Measurements from ENCODE around the gene VMP1. TPM values are rescaled to one million over a fixed set of nuclear protein-coding genes. Genes with fewer than 3 reads are reported as not detected.

Gene VMP1
- total and polyA plus RNA-seq, 2 of the 13 experiments (the other 11 are each of a cell fraction or from before 2014, with no cell fraction given) = 186 to 271 TPM

DNA sequence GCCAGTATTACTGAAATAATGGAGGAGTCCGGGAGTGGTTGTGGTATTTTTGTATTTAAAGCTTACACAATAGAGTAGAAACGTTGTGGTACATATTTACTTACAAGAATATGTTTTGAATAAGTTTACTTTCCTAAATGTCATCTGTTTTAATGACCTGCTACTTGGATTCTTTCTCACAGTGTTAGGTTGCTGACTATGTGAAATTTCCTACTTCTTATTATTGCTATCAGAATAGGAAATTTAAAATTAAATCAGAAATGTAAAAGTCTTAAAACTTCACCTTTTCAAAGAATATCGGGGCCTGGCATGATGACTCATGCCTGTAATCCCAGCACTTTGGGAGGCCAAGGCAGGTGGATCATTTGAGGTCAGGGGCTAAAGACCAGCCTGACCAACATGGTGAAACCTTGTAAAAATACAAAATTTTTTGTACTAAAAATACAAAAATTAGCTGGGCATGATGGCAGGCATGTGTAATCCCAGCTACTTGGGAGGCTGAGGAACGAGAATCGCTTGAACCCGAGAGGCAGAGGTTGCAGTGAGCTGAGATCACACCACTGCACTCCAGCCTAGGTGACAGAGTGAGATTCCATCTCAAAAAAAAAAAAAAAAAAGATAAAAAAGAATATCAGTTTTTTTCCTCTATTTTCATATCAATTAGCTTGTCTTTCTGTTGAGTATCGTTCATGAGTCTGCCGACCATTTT is 77.8 kb downstream of the VMP1 start (continued):
- TF ChIP-seq, protein P1, sequence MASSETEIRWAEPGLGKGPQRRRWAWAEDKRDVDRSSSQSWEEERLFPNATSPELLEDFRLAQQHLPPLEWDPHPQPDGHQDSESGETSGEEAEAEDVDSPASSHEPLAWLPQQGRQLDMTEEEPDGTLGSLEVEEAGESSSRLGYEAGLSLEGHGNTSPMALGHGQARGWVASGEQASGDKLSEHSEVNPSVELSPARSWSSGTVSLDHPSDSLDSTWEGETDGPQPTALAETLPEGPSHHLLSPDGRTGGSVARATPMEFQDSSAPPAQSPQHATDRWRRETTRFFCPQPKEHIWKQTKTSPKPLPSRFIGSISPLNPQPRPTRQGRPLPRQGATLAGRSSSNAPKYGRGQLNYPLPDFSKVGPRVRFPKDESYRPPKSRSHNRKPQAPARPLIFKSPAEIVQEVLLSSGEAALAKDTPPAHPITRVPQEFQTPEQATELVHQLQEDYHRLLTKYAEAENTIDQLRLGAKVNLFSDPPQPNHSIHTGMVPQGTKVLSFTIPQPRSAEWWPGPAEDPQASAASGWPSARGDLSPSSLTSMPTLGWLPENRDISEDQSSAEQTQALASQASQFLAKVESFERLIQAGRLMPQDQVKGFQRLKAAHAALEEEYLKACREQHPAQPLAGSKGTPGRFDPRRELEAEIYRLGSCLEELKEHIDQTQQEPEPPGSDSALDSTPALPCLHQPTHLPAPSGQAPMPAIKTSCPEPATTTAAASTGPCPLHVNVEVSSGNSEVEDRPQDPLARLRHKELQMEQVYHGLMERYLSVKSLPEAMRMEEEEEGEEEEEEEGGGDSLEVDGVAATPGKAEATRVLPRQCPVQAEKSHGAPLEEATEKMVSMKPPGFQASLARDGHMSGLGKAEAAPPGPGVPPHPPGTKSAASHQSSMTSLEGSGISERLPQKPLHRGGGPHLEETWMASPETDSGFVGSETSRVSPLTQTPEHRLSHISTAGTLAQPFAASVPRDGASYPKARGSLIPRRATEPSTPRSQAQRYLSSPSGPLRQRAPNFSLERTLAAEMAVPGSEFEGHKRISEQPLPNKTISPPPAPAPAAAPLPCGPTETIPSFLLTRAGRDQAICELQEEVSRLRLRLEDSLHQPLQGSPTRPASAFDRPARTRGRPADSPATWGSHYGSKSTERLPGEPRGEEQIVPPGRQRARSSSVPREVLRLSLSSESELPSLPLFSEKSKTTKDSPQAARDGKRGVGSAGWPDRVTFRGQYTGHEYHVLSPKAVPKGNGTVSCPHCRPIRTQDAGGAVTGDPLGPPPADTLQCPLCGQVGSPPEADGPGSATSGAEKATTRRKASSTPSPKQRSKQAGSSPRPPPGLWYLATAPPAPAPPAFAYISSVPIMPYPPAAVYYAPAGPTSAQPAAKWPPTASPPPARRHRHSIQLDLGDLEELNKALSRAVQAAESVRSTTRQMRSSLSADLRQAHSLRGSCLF (CRISPR knock-in tag; IDR thresholded peaks at IDR 0.05; ENCODE audit: borderline replicate concordance) = no peak
- TF ChIP-seq ELF3 (CRISPR knock-in tag; IDR thresholded peaks at IDR 0.05) = peak; percentile 73
- no peak for TF ChIP-seq ZKSCAN1 (IDR thresholded peaks at IDR 0.05; ENCODE audit: low read length)
- TF ChIP-seq ZNF773 (CRISPR knock-in tag; IDR thresholded peaks at IDR 0.05; ENCODE audit: borderline replicate concordance) = no peak
- TF ChIP-seq, protein P2, sequence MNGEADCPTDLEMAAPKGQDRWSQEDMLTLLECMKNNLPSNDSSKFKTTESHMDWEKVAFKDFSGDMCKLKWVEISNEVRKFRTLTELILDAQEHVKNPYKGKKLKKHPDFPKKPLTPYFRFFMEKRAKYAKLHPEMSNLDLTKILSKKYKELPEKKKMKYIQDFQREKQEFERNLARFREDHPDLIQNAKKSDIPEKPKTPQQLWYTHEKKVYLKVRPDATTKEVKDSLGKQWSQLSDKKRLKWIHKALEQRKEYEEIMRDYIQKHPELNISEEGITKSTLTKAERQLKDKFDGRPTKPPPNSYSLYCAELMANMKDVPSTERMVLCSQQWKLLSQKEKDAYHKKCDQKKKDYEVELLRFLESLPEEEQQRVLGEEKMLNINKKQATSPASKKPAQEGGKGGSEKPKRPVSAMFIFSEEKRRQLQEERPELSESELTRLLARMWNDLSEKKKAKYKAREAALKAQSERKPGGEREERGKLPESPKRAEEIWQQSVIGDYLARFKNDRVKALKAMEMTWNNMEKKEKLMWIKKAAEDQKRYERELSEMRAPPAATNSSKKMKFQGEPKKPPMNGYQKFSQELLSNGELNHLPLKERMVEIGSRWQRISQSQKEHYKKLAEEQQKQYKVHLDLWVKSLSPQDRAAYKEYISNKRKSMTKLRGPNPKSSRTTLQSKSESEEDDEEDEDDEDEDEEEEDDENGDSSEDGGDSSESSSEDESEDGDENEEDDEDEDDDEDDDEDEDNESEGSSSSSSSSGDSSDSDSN (CRISPR knock-in tag; IDR thresholded peaks at IDR 0.05) = no peak
- TF ChIP-seq ZNF839 (CRISPR knock-in tag; IDR thresholded peaks at IDR 0.05; ENCODE audit: borderline replicate concordance) = no peak
- TF ChIP-seq ZBTB7A (CRISPR knock-in tag; IDR thresholded peaks at IDR 0.05) = no peak
- TF ChIP-seq ERF (CRISPR knock-in tag; IDR thresholded peaks at IDR 0.05) = peak; percentile 53; the same call in 1 of the 2 replicates
- TF ChIP-seq, protein P3, sequence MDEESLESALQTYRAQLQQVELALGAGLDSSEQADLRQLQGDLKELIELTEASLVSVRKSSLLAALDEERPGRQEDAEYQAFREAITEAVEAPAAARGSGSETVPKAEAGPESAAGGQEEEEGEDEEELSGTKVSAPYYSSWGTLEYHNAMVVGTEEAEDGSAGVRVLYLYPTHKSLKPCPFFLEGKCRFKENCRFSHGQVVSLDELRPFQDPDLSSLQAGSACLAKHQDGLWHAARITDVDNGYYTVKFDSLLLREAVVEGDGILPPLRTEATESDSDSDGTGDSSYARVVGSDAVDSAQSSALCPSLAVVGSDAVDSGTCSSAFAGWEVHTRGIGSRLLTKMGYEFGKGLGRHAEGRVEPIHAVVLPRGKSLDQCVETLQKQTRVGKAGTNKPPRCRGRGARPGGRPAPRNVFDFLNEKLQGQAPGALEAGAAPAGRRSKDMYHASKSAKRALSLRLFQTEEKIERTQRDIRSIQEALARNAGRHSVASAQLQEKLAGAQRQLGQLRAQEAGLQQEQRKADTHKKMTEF (CRISPR knock-in tag; IDR thresholded peaks at IDR 0.05) = peak; percentile 78
- peak; percentile 75; the same call in 1 of the 2 replicates for TF ChIP-seq KAT7 (CRISPR knock-in tag; IDR thresholded peaks at IDR 0.05; ENCODE audit: borderline replicate concordance)
- TF ChIP-seq PHF21A (CRISPR knock-in tag; IDR thresholded peaks at IDR 0.05) = no peak
- no peak for TF ChIP-seq ZNF263 (CRISPR knock-in tag; IDR thresholded peaks at IDR 0.05)
- TF ChIP-seq, protein P4, sequence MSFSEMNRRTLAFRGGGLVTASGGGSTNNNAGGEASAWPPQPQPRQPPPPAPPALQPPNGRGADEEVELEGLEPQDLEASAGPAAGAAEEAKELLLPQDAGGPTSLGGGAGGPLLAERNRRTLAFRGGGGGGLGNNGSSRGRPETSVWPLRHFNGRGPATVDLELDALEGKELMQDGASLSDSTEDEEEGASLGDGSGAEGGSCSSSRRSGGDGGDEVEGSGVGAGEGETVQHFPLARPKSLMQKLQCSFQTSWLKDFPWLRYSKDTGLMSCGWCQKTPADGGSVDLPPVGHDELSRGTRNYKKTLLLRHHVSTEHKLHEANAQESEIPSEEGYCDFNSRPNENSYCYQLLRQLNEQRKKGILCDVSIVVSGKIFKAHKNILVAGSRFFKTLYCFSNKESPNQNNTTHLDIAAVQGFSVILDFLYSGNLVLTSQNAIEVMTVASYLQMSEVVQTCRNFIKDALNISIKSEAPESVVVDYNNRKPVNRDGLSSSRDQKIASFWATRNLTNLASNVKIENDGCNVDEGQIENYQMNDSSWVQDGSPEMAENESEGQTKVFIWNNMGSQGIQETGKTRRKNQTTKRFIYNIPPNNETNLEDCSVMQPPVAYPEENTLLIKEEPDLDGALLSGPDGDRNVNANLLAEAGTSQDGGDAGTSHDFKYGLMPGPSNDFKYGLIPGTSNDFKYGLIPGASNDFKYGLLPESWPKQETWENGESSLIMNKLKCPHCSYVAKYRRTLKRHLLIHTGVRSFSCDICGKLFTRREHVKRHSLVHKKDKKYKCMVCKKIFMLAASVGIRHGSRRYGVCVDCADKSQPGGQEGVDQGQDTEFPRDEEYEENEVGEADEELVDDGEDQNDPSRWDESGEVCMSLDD (CRISPR knock-in tag; IDR thresholded peaks at IDR 0.05; ENCODE audit: borderline replicate concordance) = no peak
- no peak for TF ChIP-seq ZNF343 (CRISPR knock-in tag; IDR thresholded peaks at IDR 0.05)
- peak; percentile 21; the same call in 1 of the 2 replicates for TF ChIP-seq KAT8 (CRISPR knock-in tag; IDR thresholded peaks at IDR 0.05)
